NK-92 (cell line): ENCODE data around the gene TMEM222.
A peak's percentile ranks its signal among the peaks of the same experiment; 100 is the strongest.
"Not testable (repeated sequence)": the region's sequence is repeated elsewhere in the genome, so short reads cannot be mapped to it uniquely, and the experiment has no call there.

Source experiments
- DNase-seq: peaks from one replicate; lab custom pipeline; 2025; ENCODE audit not compliant: unreplicated experiment; lab: John Stamatoyannopoulos, UW

TMEM222 gene, protein sequence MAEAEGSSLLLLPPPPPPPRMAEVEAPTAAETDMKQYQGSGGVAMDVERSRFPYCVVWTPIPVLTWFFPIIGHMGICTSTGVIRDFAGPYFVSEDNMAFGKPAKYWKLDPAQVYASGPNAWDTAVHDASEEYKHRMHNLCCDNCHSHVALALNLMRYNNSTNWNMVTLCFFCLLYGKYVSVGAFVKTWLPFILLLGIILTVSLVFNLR

DNA sequence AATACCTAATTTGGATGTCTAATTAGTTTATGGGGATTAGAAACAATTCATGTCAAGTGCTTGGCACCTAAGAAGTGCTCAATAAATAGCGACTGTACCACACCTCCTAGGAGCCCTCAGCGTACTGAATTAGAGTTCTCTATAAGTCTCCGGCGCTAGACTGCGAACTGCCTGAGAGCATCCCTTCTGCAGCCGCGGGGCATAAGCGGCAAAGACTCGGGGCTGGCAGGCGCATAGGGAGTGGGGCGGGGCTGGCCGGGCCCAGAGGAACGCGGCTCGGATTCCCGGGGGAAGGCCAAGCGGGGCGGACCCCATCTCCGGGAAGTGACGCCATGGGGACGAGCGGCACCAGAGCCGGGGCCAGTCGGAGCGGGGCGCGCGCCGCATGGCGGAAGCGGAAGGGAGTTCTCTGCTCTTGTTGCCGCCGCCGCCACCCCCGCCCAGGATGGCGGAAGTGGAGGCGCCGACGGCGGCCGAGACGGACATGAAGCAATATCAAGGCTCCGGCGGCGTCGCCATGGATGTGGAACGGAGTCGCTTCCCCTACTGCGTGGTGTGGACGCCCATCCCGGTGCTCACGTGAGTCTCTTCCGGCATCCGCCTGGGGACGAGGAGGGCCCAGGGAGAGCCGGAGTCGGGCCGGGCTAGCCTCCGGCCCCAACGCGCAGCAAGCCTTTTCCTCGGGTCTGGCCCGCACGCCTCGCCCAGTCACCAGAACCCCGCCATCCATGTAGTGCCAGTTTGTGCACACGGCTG is at the start of gene TMEM222:
TSS of gene TMEM222 (plus strand) at position 351 of the 756 bp plus-strand sequence. CDS start at position 386, 35 bp downstream.
- peak; percentile 77 for DNase-seq

DNA sequence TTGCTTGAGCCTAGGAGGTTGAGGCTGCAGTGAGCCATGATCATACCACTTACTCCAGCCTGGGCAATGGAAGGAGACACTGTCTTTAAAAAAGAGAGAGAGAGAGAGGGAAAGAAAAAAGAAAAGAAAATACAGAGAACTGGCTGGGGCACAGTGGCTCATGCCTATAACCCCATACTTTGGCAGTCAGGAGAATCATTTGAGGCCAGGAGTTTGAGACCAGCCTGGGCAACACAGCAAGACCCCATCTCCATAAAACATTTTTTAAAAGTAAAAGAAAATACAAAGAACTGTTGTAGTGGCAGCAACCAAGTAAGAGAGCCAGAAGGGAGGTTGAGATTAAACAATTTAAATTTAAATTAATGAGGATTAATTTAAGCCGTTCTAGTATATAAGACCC is 47.8 kb upstream of the TMEM222 start:
- no peak for DNase-seq

DNA sequence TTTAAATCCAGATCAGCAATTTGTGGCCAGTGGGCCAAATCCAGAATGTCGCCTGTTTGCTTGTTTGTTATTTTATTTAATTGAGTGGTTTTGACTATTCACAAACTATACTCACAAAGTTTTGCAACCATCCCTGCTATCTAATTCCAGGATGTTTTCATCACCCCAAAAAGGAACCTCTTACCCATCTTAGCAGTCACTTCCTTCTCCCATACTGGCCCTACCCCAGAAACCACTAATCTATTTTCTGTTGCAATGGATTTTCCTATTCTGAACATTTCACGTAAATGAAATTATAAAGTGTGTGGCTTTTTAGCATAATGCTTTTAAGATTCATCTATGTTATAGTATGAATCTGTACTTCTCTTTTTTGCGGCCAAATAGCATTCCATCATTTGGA is 46.3 kb upstream of the TMEM222 start:
- DNase-seq: no peak

DNA sequence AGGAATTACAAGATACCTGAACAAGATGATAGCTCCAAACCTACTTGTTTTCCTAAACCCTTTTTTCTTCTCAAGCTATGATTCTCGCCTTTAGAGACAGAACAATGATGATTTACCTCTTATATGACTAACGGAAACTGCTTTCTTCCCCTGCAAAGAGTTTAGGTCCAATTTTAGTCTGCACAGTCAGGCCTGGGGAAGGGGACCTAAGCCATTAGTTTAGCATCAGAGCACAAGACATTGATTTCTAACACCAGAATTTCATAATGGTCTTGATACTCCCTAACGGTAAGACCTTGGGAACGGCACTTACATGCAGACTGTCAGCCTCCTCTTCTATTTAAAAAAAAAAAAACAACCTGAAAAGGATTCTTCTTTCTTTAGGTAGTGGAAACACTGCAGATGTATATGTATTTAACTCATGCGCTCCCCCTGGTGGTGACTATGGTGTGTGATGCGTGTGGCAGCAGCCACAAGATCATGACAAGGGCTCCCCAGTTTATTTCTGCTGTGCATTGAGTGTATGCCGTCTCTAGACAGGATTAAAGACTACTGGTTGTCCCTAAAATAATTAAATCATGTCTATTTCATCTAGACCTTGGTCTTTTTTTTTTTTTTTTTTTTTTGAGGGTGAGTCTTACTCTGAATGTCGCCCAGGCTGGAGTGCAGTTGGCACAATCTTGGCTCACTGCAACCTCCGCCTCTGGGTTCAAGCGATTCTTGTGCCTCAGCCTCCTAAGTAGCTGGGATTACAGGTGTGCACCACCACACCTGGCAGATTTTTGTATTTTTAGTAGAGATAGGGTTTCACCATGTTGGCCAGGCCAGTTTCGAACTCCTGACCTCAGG is 37.3 kb upstream of the TMEM222 start:
- peak; percentile 14 for DNase-seq

DNA sequence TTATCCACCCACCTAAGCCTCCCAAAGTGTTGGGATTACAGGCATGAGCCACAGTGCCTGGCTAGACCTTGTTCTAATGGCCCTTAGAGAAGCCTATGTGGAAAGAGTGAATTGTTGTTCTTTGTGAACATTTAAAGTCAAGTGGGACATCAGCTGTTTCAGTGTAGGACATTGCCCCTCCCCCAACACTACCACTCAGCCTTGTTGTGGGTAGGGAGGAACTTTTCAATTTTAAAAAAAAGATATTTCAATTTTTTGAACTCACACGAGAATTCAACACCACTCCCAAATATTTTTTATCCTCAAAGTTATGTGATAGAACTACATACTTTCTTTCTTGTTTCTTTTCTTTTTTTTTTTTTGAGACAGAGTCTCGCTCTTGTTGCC is 36.7 kb upstream of the TMEM222 start:
- no peak for DNase-seq

DNA sequence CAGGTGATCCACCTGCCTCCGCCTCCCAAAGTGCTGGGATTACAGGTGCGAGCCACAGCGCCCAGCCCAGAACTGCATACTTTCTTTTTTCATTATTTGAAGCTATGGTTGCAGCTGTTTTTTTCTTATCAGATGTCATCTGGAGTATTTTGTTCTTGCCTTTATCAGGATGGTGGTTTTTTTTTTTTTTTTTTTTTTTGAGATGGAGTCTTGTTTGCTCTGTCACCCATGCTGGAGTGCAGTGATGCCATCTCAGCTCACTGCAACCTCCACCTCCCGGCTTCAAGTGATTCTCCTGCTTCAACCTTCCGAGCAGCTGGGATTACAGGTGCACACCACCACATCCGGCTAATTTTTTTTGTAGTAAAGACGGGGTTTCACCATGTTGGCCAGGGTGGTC is 36.1 kb upstream of the TMEM222 start:
- not testable (repeated sequence) for DNase-seq

DNA sequence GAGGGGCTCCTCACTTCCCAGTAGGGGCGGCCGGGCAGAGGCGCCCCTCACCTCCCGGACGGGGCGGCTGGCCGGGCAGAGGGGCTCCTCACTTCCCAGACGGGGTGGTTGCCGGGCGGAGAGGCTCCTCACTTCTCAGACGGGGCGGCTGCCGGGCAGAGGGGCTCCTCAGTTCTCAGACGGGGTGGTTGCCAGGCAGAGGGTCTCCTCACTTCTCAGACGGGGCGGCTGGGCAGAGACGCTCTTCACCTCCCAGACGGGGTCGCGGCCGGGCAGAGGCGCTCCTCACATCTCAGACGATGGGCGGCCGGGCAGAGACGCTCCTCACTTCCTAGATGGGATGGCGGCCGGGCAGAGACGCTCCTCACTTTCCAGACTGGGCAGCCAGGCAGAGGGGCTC is 32.8 kb upstream of the TMEM222 start:
- not testable (repeated sequence) for DNase-seq

DNA sequence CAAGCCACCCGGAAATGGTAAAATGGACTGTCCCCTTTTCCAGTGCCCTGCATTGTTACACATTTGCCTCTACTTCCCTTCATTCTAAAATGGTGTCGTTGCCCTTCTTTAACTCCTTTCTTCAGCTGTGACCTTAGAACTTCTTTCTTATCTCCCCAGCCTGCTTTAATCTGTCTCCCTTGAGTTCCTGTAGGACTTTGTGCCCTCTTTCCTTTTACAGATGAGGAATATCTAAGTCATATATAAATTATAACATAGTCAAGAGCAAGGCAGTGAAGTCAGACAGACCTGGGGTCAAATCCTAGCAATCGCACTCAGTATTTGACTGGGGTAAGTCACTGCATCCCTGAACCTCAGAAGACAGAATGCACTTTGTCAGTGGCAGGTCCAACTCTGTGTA is 31.4 kb upstream of the TMEM222 start:
- DNase-seq: no peak

DNA sequence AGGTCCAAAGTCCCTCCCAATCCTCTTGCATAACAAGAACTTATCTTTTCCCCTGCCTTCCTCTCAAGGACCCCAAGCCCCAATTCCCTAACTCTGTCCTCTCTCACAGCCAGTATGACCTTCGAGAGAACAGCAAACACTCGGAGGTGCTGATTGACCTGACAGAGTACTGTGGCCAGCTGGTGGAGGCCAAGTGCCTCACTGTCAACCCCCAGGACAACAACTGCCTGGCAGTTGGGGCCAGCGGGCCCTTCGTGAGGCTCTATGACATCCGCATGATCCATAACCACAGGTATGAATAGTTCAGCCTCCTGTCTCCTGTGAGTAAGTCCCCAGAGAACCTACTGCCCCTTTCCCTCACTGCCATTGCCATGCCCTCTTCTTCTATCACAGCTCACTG is 29.9 kb upstream of the TMEM222 start:
- DNase-seq: no peak

DNA sequence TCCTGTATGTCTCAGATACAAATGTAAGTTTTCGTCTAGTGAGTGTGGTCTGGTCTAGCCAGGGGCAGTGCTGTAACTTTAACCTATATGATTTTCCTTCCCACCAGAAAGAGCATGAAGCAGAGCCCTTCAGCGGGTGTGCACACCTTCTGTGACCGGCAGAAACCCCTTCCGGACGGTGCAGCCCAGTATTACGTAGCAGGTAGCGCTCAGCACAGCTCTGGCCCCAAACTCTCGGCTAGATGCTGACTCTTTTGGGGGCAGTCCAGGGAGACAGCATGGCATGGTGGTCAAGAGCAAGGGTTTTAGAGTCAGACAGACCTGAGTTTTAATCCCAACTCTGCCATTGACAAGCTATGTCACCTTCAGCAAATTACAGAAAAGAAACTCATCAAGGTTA is 28.0 kb upstream of the TMEM222 start:
- no peak for DNase-seq

DNA sequence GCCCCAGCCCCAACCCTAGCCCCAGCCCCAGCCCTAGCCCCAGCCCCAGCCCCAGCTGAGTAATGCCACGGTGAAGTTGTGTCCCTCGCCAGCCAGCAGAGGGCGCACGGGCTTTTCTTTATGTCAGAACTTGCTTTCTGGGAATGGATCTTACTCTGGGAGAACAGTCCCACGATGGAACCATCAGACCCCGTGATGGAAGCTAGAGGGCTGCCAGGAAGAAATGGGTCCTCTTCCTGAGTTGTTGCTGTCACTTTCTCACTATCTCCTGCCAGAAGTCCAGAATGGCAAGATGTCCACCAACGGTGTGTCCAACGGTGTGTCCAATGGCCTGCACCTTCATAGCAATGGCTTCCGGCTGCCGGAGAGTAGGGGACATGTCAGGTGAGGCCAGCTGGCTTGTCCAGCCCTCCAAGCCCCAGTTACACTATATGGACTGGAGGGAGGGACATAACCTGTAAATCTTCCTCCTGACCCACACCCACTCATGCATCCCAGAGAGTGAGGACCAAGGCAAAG is 25.1 kb upstream of the TMEM222 start:
- DNase-seq: no peak

DNA sequence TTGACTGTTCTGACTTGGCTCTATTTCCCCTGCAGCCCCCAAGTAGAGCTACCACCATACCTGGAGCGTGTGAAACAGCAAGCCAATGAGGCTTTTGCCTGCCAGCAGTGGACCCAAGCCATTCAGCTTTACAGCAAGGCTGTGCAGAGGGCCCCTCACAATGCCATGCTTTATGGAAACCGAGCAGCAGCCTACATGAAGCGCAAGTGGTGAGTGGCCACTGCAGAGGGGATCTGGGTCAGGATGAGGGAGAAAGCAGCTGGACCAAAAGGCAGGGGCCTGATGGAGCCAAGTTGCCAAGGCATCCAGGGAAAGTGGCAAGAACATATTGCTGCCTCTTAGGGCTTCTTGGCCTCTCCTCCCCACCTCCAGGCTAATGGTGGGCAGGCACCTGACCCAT is 24.1 kb upstream of the TMEM222 start:
- DNase-seq: no peak

DNA sequence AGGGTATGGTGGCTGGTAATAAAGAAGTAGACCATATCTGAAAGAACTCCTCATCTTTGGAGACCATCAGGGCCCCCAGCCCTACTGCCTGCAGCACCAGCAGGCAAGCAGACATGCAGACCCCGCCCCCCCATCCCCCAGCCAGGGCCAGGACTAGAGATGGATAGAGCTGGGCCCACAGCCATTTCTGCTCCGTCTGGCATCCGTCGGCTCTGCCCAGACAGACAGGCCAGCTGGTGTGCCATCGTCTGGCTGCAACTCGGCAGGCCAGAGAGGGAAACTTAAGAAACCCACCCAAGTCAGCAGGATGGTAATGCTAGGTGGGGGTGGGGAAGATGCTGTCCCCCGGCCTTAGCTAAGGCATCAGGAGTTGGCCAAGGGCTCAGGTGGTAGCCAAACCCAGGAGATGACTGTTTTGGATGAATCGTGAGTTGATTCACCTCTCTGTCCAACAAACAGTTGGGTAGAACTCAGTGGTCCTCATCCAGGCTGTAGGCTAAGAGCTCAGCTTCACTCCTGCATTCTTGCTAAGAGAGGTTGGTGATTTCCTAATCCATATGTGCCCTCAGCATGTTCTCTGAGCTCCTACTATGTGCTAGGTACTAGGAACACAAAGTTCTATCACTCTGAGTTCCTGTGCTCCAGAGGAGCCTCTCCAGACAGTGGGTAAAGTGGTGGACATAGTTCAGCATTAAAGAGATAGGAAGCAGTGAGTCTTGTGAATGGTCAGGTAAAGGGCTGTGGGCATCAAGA is 23.2 kb upstream of the TMEM222 start:
- DNase-seq: no peak

DNA sequence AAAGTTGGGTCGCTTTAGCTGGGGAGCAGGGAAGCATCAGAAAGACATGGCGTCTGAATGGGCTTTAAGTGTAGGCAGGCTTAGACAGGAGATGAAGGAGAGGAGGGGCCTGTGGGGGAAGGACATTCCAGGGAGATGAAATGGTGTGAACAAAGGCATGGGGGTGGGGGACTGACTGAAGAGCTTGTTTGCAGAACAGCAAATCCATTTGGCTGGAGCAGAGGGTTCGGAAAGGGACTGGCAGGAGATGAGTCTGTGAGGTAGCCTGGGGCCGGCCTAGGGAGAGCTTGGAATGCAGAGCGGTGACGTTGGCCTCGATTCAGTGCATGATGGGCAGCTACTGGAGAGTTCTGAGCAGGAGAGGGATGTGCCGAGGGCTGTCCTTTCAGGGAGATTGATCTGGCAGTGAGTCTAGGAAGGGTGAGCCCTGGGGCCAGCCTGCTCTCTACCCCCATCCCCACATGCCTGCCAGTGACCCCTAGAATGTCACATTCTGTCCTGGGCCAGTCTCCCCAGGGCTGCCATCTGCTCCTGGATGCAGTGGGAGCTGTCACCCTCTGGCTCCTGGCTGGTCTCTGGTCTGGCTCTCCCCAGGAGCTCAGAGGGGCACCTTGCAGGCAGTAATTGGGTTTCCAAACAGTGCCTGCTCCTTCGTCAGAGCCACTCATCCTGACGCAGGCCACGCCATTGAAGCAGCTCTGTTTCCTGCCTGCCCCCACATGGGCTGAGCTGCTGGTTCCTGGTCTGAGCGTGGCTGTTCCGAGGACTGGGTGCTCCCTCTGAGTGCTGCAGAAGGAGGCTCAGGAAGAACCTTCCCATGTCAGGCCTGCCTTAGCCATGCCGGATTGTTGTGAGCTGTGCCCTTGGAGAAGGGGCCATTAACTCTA is 22.3 kb upstream of the TMEM222 start:
- DNase-seq: no peak

DNA sequence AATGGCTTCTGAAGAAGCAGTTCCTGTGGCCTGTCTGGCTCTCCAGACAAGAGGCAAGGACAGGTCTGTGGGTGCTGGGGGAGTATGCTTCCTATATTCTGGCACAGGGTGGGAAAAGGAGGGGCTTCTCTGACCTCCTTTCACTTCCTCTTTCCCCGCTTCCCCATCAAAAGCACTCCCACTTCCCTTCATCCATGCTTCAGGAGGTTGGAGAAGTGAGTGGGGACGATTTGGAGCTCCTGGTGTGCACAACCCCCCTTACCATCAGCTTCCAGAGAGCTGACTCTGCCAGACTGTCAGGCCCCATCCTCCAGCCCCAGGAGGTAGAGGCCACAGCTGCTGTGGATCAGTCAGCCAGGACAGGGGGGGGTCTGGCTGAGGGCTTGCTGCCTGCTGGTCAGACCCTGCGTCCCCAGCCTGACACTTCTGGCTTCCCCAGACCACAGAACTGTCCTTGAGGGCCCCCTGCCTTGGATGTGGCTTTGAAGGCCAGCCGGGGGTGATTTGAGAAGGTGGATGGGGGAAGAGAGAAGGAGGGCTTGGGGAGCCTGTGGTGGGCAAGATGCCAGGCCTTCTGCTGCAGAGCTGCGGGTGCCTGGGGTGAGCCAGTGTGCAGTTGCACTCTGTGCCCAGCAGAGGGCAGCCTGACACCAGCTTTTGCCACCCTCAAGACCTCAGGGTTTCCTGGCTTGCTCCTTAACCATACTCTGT is 21.5 kb upstream of the TMEM222 start:
- no peak for DNase-seq

DNA sequence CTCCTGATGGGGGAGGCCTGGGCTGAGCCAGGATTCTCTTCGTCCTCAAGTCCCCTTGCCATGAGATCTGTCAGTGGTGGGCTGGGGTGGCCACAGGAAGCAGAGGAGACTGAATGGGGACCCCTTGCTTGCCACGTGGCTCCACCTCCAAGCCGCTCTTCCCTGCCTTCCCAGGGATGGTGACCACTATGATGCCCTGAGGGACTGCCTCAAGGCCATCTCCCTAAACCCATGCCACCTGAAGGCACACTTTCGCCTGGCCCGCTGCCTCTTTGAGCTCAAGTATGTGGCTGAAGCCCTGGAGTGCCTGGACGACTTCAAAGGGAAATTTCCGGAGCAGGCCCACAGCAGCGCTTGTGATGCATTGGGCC is 20.9 kb upstream of the TMEM222 start:
- no peak for DNase-seq

DNA sequence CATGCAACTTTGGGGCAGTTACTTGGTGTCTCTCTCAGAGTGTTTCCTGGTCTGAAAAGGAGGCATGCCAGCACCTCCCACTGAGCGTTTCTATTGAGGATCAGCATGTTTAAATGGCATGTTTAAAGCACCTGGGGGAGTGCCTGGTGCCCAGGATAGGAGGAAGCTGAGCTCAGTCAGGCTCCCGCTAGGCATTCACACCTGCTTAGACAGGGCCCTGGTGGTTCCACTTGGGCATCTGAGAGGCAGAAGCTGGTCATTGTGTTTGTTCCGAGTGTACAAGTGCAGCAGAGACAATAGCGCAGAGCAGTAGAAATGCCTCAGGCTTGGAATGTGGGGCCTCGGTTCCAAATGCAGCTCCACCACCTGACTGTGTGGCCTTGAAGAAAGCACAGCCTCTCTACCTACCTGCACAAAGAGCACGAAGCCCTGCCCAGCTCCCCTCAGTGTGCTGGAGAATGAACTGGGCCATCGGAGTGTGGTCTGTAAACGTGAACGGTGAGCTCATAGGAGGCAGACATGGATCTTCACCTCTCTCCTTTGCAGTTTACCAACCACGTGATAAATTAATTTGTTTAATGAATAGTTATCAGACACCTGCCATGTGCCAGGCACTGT is 20.3 kb upstream of the TMEM222 start:
- no peak for DNase-seq

DNA sequence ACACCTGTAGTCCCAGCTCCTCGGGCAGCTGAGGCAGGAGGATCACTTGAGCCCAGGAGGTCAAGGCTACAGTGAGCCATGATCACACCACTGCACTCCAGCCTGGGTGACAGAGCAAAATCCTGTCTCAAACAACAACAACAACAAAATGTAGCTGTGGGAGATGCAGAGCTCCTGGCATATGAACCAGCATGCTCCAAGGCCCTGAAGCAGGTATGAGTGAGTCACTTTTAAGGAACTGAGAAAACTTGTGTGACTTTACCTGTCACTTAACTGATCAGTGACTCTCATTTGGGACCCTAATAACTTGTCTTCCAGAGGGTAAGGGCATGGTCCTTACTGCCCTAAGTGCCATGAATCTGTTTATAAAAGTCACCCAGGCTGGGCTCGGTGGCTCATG is 19.4 kb upstream of the TMEM222 start:
- DNase-seq: no peak

DNA sequence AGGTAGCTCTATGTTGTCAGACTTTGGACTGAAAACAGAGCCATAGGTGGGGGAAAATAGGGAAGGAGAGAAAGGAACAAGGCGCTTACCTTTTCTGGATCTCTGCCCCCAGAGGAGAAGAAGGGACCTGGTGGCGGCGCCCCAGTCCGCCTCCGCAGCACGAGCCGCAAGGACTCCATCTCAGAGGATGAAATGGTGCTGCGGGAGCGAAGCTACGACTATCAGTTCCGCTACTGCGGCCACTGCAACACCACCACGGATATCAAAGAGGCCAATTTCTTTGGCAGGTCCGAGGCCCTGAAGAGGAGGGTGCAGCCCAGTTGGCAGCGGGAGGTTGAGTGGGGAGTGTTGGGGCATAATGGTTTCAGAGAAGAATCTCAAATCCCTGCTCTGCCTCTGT is 18.5 kb upstream of the TMEM222 start:
- no peak for DNase-seq
